AG09309 (cell line): ENCODE results near the gene GLT1D1.

Source experiments
- DNase-seq: peaks from one replicate; pipeline ENCODE4 v3.0.0-alpha.2; 2010; ENCODE audit warnings: low read depth
- H3K4me3 ChIP-seq: 2 replicates; pipeline ENCODE4 v1.5.1; 2011; ENCODE audit warnings: mild to moderate bottlenecking, low read depth, low read length, moderate library complexity; ENCODE audit not compliant: control insufficient read depth
- TF ChIP-seq, protein P1 (sequence below): IDR thresholded peaks from 2 replicates; pipeline ENCODE4 v1.5.1; 2011; ENCODE audit warnings: mild to moderate bottlenecking, low read depth, low read length, inconsistent platforms; ENCODE audit not compliant: insufficient read depth, control insufficient read depth; ENCODE audit errors: missing control alignments

Gene GLT1D1

DNA sequence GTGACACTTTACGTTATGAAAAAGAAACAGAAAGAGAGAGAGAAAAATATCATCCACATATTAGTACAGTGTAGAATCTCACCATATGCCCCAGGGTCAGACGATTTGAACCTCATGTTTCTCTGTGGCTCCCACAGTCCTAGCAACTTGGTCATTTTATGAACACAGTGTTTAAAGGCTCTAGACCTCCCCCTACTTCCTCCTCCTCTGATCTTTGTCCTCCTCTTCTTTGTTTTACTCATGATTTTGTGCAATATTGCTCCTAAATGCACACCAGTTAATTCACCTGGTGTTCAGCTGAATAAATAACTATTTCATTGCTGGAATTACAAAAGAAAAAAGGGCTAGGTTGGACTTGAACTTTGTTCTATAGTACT lies 18.2 kb downstream of the GLT1D1 start:
- TF ChIP-seq, protein P1, sequence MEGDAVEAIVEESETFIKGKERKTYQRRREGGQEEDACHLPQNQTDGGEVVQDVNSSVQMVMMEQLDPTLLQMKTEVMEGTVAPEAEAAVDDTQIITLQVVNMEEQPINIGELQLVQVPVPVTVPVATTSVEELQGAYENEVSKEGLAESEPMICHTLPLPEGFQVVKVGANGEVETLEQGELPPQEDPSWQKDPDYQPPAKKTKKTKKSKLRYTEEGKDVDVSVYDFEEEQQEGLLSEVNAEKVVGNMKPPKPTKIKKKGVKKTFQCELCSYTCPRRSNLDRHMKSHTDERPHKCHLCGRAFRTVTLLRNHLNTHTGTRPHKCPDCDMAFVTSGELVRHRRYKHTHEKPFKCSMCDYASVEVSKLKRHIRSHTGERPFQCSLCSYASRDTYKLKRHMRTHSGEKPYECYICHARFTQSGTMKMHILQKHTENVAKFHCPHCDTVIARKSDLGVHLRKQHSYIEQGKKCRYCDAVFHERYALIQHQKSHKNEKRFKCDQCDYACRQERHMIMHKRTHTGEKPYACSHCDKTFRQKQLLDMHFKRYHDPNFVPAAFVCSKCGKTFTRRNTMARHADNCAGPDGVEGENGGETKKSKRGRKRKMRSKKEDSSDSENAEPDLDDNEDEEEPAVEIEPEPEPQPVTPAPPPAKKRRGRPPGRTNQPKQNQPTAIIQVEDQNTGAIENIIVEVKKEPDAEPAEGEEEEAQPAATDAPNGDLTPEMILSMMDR = no peak
- DNase-seq = no peak
- H3K4me3 ChIP-seq = no peak overlapping the region

DNA sequence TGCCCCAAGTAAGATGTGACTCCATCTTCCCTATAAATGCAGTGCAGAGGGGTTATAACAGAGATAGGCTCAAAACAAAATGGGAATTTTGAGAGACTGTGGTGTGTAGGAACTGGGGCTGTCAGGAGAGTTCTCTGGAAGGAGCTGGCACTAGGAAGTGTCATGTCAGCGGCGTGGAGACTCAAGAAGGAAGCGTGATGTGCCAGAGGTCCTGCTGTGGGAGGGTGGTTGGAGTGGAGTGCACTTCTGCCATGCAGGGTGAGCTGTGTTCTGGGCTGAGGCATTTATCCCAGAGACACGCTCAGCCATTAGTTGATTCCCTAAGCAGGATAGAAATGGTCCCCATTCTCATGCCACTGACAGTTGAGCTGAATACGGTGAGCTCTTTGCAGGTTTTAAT lies 19.0 kb downstream of the GLT1D1 start:
- H3K4me3 ChIP-seq = no peak overlapping the region
- no peak for DNase-seq
- TF ChIP-seq, protein P1 = no peak

DNA sequence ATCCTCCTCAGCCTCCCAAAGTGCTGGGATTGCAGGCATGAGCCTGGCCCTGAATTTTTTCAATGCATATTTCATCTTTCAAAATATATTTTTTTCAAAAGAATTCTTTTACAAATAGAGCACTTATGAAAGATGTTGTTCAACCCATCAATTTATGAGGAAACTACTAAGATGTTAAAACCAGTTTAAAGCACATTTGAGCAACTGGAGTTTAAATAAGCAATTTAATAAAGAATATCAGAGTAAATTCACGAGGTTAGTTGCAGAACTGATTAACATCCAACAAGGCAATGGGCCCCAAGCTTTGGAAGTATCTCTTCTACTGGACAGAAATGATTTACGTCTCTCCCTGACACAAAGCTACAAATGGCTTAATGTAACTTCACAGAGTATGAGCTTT lies 23.3 kb downstream of the GLT1D1 start:
- TF ChIP-seq, protein P1 = no peak
- no peak for DNase-seq
- H3K4me3 ChIP-seq = no peak overlapping the region

DNA sequence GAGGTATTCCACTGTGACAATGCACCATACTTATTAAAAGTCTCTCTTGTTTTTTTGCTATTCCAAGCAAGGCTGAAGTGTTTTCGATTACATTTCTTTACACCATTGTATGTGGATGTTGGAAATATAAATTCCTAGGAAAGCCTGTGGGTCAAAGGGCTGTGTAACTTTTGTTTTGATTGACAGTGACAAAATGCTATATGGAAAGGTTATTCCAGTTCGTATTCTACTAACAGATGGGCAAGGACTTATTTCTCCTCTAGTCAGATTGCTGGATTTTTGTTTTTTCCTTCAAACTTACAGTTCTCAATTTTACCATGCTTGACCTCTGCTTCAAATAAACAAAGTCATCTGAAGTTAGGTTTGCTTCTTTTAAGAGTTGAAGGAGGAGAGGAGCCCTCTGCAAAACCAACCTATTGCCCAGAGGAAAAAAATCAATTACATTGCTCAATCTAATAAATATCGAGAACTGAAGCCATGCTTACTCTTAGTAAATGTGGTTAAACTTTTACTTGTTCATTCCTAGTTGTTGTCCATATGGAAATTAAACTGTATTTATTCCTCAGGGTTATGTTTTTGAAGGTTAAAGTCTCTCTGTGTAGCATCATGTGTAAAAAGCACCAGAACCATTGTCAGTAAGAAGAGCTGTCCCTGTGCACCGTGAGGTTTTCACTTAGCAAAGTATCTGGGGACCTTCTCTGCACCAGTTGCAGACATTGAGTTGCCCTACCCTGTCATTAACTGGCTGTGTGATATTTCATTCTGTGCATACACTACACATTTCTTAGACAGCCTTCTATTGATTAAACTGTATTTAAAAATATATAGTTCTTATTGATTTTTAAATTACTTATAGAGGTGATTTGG lies 26.9 kb downstream of the GLT1D1 start:
- TF ChIP-seq, protein P1 = no peak
- no peak for DNase-seq

DNA sequence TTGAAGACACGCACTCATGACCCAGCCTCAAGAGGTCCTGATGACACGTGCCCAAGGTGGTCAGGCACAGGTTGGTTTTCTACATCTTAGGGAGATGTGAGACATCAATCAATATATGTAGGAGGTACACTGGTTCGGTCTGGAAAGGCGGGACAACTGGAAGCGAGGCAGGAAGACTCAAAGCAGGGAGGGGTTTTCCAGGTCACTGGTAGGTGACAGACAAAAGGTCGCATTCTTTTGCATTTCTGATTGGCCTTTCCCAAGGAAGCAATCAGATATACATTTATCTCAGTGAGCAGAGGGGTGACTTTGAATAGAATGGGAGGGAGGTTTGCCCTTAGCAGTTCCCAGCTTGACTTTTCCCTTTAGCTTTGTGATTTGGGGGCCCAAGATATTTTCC lies 38.6 kb downstream of the GLT1D1 start:
- TF ChIP-seq, protein P1 = no peak
- DNase-seq = no peak
- H3K4me3 ChIP-seq = no peak overlapping the region

More for the DNA sequence above, 26.9 kb downstream of the GLT1D1 start:
- no peak overlapping the region for H3K4me3 ChIP-seq

DNA sequence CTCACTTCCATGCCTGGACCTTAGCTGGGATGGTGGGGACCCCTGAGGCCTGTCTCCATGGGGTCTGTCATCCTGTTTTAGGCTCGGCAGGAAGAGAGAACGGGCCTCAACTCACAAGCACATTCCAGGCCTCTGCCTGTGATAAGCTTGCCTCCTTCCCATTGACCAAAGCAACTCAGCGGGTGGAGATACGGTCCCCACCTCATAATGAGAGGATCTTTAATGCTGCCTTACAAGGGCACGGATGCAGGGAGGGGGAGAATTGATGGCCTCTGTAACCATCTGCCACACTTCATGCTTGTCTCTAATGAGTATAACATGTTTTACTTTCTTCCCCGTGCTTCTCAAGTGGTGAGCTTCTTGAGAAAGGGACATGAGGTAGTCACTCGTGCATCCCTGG lies 50.0 kb downstream of the GLT1D1 start:
- TF ChIP-seq, protein P1 = no peak
- no peak overlapping the region for H3K4me3 ChIP-seq
- DNase-seq = no peak
